ENCODE results near the gene C12orf60.

C12orf60 gene

DNA sequence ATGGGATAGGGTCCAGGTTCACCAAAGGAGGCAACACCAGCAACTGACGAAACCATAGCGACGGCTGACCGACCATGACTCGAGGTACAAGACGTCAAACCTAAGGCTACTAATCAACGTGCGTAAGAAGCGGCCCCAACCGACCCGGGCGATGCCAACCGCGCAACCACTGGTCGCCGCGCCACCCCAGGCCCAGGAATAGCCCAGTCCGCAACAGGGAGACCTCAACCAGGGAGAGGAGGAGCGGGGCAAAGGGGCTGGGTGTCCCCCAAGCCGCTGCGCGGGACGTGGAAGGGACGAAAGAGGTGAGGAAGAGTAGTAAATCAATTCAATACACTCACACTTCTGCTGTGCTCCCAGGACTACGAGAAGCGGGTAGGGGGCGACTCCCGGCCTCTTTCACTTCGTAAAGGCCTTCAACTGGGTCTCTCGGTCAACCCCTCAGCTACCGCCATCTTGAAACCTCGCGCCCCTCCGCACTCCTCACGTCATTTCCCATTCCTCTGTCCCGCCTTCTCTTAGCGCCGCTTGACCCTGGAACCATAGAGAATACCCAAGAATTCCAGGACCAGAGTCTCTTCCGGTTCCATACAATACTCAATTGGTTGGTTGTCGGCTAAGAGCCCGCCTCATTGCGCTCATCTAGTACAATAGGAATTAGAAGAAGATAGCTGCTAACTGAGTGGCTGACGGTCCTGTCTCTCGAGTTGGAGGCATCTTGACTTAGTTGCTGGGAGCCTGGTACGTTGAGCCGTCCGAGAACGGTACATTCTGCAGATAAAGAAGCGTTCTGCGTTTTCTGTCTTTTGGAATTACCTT lies at the start of gene C12orf60, which contains the start of gene WBP11 (continued):
- TF ChIP-seq, protein P1, sequence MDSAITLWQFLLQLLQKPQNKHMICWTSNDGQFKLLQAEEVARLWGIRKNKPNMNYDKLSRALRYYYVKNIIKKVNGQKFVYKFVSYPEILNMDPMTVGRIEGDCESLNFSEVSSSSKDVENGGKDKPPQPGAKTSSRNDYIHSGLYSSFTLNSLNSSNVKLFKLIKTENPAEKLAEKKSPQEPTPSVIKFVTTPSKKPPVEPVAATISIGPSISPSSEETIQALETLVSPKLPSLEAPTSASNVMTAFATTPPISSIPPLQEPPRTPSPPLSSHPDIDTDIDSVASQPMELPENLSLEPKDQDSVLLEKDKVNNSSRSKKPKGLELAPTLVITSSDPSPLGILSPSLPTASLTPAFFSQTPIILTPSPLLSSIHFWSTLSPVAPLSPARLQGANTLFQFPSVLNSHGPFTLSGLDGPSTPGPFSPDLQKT (IDR thresholded peaks at IDR 0.05; ENCODE audit: borderline replicate concordance, low read depth, low read length), result no peak
- TF ChIP-seq TRIM28 (IDR thresholded peaks at IDR 0.05; ENCODE audit: borderline replicate concordance, low read length) (peak; percentile 62; the same call in 1 of the 2 replicates), ZNF677 (tag by site-specific recombination; IDR thresholded peaks at IDR 0.05) (no peak), ZNF24 (tag by site-specific recombination; IDR thresholded peaks at IDR 0.05) (no peak), ZNF777 (tag by site-specific recombination; IDR thresholded peaks at IDR 0.05; ENCODE audit: borderline replicate concordance) (peak; percentile 76), ZBTB7A (tag by site-specific recombination; IDR thresholded peaks at IDR 0.05; ENCODE audit: low read depth) (0 out of 2 replicates have a peak, but pooled peaks have one; percentile 36), ZNF473 (tag by site-specific recombination; IDR thresholded peaks at IDR 0.05) (no peak), ZBTB8A (tag by site-specific recombination; IDR thresholded peaks at IDR 0.05) (0 out of 2 replicates have a peak, but pooled peaks have one; percentile 18), HOXD13 (CRISPR knock-in tag; IDR thresholded peaks at IDR 0.05; ENCODE audit: borderline replicate concordance) (no peak), ZNF16 (tag by site-specific recombination; IDR thresholded peaks at IDR 0.05; ENCODE audit: low read depth) (no peak), FEZF1 (tag by site-specific recombination; IDR thresholded peaks at IDR 0.05) (no peak), ZNF266 (tag by site-specific recombination; IDR thresholded peaks at IDR 0.05; ENCODE audit: low read depth) (no peak), ZNF341 (tag by site-specific recombination; IDR thresholded peaks at IDR 0.05; ENCODE audit: low read depth) (no peak), ZNF558 (tag by site-specific recombination; IDR thresholded peaks at IDR 0.05) (no peak), ZNF792 (tag by site-specific recombination; IDR thresholded peaks at IDR 0.05) (no peak), ZNF394 (tag by site-specific recombination; IDR thresholded peaks at IDR 0.05; ENCODE audit: borderline replicate concordance) (peak; percentile 69), ZNF560 (tag by site-specific recombination; IDR thresholded peaks at IDR 0.05; ENCODE audit: borderline replicate concordance) (no peak), ZNF175 (tag by site-specific recombination; IDR thresholded peaks at IDR 0.05) (no peak), ZNF624 (tag by site-specific recombination; IDR thresholded peaks at IDR 0.05) (no peak), ZNF571 (tag by site-specific recombination; IDR thresholded peaks at IDR 0.05) (no peak), ZNF621 (tag by site-specific recombination; IDR thresholded peaks at IDR 0.05) (no peak)
- TF ChIP-seq, protein P2, sequence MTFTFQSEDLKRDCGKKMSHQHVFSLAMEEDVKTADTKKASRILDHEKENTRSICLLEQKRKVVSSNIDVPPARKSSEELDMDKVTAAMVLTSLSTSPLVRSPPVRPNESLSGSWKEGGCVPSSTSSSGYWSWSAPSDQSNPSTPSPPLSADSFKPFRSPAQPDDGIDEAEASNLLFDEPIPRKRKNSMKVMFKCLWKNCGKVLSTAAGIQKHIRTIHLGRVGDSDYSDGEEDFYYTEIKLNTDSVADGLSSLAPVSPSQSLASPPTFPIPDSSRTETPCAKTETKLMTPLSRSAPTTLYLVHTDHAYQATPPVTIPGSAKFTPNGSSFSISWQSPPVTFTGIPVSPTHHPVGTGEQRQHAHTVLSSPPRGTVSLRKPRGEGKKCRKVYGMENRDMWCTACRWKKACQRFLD (tag by site-specific recombination; IDR thresholded peaks at IDR 0.05), result no peak
- TF ChIP-seq, protein P3, sequence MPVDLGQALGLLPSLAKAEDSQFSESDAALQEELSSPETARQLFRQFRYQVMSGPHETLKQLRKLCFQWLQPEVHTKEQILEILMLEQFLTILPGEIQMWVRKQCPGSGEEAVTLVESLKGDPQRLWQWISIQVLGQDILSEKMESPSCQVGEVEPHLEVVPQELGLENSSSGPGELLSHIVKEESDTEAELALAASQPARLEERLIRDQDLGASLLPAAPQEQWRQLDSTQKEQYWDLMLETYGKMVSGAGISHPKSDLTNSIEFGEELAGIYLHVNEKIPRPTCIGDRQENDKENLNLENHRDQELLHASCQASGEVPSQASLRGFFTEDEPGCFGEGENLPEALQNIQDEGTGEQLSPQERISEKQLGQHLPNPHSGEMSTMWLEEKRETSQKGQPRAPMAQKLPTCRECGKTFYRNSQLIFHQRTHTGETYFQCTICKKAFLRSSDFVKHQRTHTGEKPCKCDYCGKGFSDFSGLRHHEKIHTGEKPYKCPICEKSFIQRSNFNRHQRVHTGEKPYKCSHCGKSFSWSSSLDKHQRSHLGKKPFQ (tag by site-specific recombination; IDR thresholded peaks at IDR 0.05), result no peak
- TF ChIP-seq, protein P4, sequence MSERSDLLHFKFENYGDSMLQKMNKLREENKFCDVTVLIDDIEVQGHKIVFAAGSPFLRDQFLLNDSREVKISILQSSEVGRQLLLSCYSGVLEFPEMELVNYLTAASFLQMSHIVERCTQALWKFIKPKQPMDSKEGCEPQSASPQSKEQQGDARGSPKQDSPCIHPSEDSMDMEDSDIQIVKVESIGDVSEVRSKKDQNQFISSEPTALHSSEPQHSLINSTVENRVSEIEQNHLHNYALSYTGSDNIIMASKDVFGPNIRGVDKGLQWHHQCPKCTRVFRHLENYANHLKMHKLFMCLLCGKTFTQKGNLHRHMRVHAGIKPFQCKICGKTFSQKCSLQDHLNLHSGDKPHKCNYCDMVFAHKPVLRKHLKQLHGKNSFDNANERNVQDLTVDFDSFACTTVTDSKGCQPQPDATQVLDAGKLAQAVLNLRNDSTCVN (tag by site-specific recombination; optimal IDR thresholded peaks at IDR 0.05), result peak; percentile 39
- TF ChIP-seq, protein P5, sequence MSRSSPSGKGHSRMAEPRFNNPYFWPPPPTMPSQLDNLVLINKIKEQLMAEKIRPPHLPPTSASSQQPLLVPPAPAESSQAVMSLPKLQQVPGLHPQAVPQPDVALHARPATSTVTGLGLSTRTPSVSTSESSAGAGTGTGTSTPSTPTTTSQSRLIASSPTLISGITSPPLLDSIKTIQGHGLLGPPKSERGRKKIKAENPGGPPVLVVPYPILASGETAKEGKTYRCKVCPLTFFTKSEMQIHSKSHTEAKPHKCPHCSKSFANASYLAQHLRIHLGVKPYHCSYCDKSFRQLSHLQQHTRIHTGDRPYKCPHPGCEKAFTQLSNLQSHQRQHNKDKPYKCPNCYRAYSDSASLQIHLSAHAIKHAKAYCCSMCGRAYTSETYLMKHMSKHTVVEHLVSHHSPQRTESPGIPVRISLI (tag by site-specific recombination; IDR thresholded peaks at IDR 0.05), result no peak
- TF ChIP-seq, protein P6, sequence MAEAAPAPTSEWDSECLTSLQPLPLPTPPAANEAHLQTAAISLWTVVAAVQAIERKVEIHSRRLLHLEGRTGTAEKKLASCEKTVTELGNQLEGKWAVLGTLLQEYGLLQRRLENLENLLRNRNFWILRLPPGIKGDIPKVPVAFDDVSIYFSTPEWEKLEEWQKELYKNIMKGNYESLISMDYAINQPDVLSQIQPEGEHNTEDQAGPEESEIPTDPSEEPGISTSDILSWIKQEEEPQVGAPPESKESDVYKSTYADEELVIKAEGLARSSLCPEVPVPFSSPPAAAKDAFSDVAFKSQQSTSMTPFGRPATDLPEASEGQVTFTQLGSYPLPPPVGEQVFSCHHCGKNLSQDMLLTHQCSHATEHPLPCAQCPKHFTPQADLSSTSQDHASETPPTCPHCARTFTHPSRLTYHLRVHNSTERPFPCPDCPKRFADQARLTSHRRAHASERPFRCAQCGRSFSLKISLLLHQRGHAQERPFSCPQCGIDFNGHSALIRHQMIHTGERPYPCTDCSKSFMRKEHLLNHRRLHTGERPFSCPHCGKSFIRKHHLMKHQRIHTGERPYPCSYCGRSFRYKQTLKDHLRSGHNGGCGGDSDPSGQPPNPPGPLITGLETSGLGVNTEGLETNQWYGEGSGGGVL (tag by site-specific recombination; IDR thresholded peaks at IDR 0.05), result no peak
- TF ChIP-seq, protein P7, sequence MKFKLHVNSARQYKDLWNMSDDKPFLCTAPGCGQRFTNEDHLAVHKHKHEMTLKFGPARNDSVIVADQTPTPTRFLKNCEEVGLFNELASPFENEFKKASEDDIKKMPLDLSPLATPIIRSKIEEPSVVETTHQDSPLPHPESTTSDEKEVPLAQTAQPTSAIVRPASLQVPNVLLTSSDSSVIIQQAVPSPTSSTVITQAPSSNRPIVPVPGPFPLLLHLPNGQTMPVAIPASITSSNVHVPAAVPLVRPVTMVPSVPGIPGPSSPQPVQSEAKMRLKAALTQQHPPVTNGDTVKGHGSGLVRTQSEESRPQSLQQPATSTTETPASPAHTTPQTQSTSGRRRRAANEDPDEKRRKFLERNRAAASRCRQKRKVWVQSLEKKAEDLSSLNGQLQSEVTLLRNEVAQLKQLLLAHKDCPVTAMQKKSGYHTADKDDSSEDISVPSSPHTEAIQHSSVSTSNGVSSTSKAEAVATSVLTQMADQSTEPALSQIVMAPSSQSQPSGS (tag by site-specific recombination; IDR thresholded peaks at IDR 0.05; ENCODE audit: low read depth), result 0 out of 2 replicates have a peak, but pooled peaks have one; percentile 46
- TF ChIP-seq, protein P8, sequence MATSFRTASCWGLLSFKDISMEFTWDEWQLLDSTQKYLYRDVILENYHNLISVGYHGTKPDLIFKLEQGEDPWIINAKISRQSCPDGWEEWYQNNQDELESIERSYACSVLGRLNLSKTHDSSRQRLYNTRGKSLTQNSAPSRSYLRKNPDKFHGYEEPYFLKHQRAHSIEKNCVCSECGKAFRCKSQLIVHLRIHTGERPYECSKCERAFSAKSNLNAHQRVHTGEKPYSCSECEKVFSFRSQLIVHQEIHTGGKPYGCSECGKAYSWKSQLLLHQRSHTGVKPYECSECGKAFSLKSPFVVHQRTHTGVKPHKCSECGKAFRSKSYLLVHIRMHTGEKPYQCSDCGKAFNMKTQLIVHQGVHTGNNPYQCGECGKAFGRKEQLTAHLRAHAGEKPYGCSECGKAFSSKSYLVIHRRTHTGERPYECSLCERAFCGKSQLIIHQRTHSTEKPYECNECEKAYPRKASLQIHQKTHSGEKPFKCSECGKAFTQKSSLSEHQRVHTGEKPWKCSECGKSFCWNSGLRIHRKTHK (tag by site-specific recombination; IDR thresholded peaks at IDR 0.05), result no peak
